Caco-2 (cell line): Measurements from ENCODE around the gene RIPK3. TPM values are rescaled to one million over a fixed set of nuclear protein-coding genes. Genes with fewer than 3 reads are reported as not detected.
A peak's percentile ranks its signal among the peaks of the same experiment; 100 is the strongest.

Source experiments
- BruUV-seq: library from RNA; stranded (reverse); fragments of 400-500 nt; replicated peaks from 2 replicates; lab custom pipeline; 2021; lab: Mats Ljungman, UMichigan
- CTCF ChIA-PET: fragments of 300-600 bp; sonication (Branson Sonifier 250); formaldehyde crosslinking; loops from one replicate; lab custom pipeline; 2022; ENCODE audit warnings: antibody characterized with exemption; lab: Charles Lee
- POLR2A ChIA-PET: fragments of 300-600 bp; sonication (Branson Sonifier 250); formaldehyde crosslinking; loops from one replicate; lab custom pipeline; 2022; ENCODE audit warnings: antibody characterized with exemption; lab: Charles Lee
- DNase-seq, 2 experiments: peaks; one replicate each; pipeline versions ENCODE4 v3.0.0 to v3.0.0-alpha.2; 2020 to 2022
- H3K27me3 ChIP-seq: replicated peaks from 2 replicates; pipeline ENCODE4 v1.6.0; 2011; ENCODE audit warnings: low read length; ENCODE audit not compliant: control insufficient read depth, insufficient read depth
- H3K36me3 ChIP-seq: 2 replicates; pipeline ENCODE4 v1.5.1; 2011; ENCODE audit warnings: low read length; ENCODE audit not compliant: control insufficient read depth, insufficient read depth
- H3K4me1 ChIP-seq: fragments of 250-450 bp; sonication (Bioruptor Pico); 2 replicates; pipeline ENCODE4 v1.5.1; 2020; ENCODE audit warnings: mild to moderate bottlenecking
- H3K4me3 ChIP-seq: 2 replicates; pipeline ENCODE4 v1.5.1; 2011; ENCODE audit warnings: low read depth, mild to moderate bottlenecking, control low read depth, low read length
- H3K9me3 ChIP-seq: fragments of 250-450 bp; sonication (Bioruptor Pico); 2 replicates; pipeline ENCODE4 v1.5.1; 2020; ENCODE audit warnings: mild to moderate bottlenecking, moderate library complexity
- H3K27ac Mint-ChIP-seq: one replicate; pipeline ENCODE4 v1.8.0; 2022; ENCODE audit warnings: mixed read lengths; ENCODE audit not compliant: unreplicated experiment
- H3K27me3 Mint-ChIP-seq: one replicate; pipeline ENCODE4 v1.8.0; 2022; ENCODE audit warnings: mixed read lengths; ENCODE audit not compliant: insufficient read depth, unreplicated experiment
- H3K36me3 Mint-ChIP-seq: one replicate; pipeline ENCODE4 v1.8.0; 2022; ENCODE audit warnings: mild to moderate bottlenecking, mixed read lengths; ENCODE audit not compliant: insufficient read depth, unreplicated experiment
- H3K4me1 Mint-ChIP-seq: one replicate; pipeline ENCODE4 v1.8.0; 2022; ENCODE audit warnings: low read depth, mixed read lengths; ENCODE audit not compliant: unreplicated experiment
- H3K4me3 Mint-ChIP-seq: one replicate; pipeline ENCODE4 v1.8.0; 2022; ENCODE audit warnings: mild to moderate bottlenecking, moderate library complexity, mixed read lengths; ENCODE audit not compliant: unreplicated experiment
- H3K9me3 Mint-ChIP-seq: one replicate; pipeline ENCODE4 v1.8.0; 2022; ENCODE audit warnings: mixed read lengths; ENCODE audit not compliant: unreplicated experiment
- CTCF ChIP-seq, 2 experiments: fragments of 200-600 bp in 1 of 2; IDR thresholded peaks; 1 replicate in 1 of 2; 2 replicates in 1 of 2; pipeline versions ENCODE4 v1.5.1 to v1.8.0; 2011 to 2022; ENCODE audit warnings: antibody characterized with exemption in 1 of 2, control low read depth in 1 of 2, inconsistent platforms in 1 of 2, low read depth in 1 of 2, low read length in 1 of 2, mild to moderate bottlenecking in 1 of 2, moderate library complexity in 1 of 2; ENCODE audit not compliant: insufficient read depth in 1 of 2, severe bottlenecking in 1 of 2, unreplicated experiment in 1 of 2
- intact Hi-C: fragments of 100-400 bp; cut with micrococcal nuclease; formaldehyde crosslinking; loops from one replicate; pipeline ENCODE4 v1.10.0; 2022; ENCODE audit not compliant: unreplicated experiment
- total RNA-seq: library from RNA; stranded (reverse); gene quantifications from 2 replicates; pipeline ENCODE4 v1.2.3, GENCODE V29; 2022

The RIPK3 gene
- total RNA-seq, 1 experiment from 2014 or later = 1.5 TPM

GRCh38 chr14:24331731-24332267, 8.0 kb downstream of the RIPK3 start:
- Mint-ChIP-seq H3K4me1 (peaks cover 7% of the 10 kb centered on the region), H3K27ac (peak overlapping the region; percentile 15), H3K36me3 (peaks cover 7% of the 10 kb centered on the region), H3K9me3 (no peaks in the 10 kb centered on the region), H3K4me3 (peak overlapping the region; percentile 83), H3K27me3 (no peaks in the 10 kb centered on the region)
- peaks cover 9% of the 10 kb centered on the region for H3K4me1 ChIP-seq
- ChIA-PET POLR2A (interaction anchor here (1.1 to 1.2 kb wide), 2 partner anchors 89 to 110 kb away, joined by 5 to 7 read pairs; partner anchors contain the start of gene TINF2), CTCF (interaction anchor here (0.6 to 3.0 kb wide), 13 partner anchors 15 to 288 kb away, joined by 3 to 90 read pairs (median 4); partner anchors contain the start of genes CBLN3, KHNYN, MDP1 and PSME2)
- TF ChIP-seq CTCF (IDR thresholded peaks at IDR 0.05; ENCODE audit: insufficient read depth in 1 of 2, low read depth in 1 of 2, low read length in 1 of 2, severe bottlenecking in 1 of 2, unreplicated experiment in 1 of 2) = no peak
- H3K36me3 ChIP-seq = no peaks in the 10 kb centered on the region
- DNase-seq = no peak
- H3K27me3 ChIP-seq = no peaks in the 10 kb centered on the region; the same call in 1 of the 2 replicates
- BruUV-seq = no TSS peak
- no peak overlapping the region for H3K4me3 ChIP-seq
- no peaks in the 10 kb centered on the region for H3K9me3 ChIP-seq
- intact Hi-C loops = loop anchor here (1.0 to 2.0 kb wide), 2 partner anchors 35 to 100 kb away; no protein-coding TSS in a partner anchor

- no peak for TF ChIP-seq CTCF (IDR thresholded peaks at IDR 0.05; ENCODE audit: insufficient read depth in 1 of 2, low read depth in 1 of 2, low read length in 1 of 2, severe bottlenecking in 1 of 2, unreplicated experiment in 1 of 2)
- Mint-ChIP-seq H3K36me3 (peaks cover 7% of the 10 kb centered on the region), H3K4me1 (peaks cover 7% of the 10 kb centered on the region), H3K27me3 (no peaks in the 10 kb centered on the region), H3K9me3 (no peaks in the 10 kb centered on the region), H3K27ac (no peak overlapping the region), H3K4me3 (no peak overlapping the region)
- Histone ChIP-seq H3K4me1 (peaks cover 9% of the 10 kb centered on the region), H3K9me3 (no peaks in the 10 kb centered on the region), H3K4me3 (no peak overlapping the region), H3K27me3 (no peaks in the 10 kb centered on the region; the same call in 1 of the 2 replicates), H3K36me3 (no peaks in the 10 kb centered on the region)
- intact Hi-C loops = no loop called here
- no peak for DNase-seq
- POLR2A ChIA-PET = interaction anchor here (0.5 kb wide), 1 partner anchor 44 kb away, joined by 4 read pairs; no protein-coding TSS in a partner anchor
- BruUV-seq = no TSS peak
- CTCF ChIA-PET = interaction anchor here (0.7 to 0.8 kb wide), 2 partner anchors 51 to 101 kb away, joined by 3 read pairs; no protein-coding TSS in a partner anchor
Measured at GRCh38 chr14:24330973-24331674, 8.7 kb downstream of the RIPK3 start.

- no peak overlapping the region for H3K4me3 Mint-ChIP-seq
- H3K4me1 ChIP-seq = peaks cover 9% of the 10 kb centered on the region
- TF ChIP-seq CTCF (IDR thresholded peaks at IDR 0.05; ENCODE audit: insufficient read depth in 1 of 2, low read depth in 1 of 2, low read length in 1 of 2, severe bottlenecking in 1 of 2, unreplicated experiment in 1 of 2) = no peak
- peaks cover 7% of the 10 kb centered on the region for H3K36me3 Mint-ChIP-seq
- H3K4me1 Mint-ChIP-seq = peaks cover 7% of the 10 kb centered on the region
- no peaks in the 10 kb centered on the region for H3K9me3 Mint-ChIP-seq
- no TSS peak for BruUV-seq
- intact Hi-C loops = no loop called here
- no peak for DNase-seq
- H3K4me3 ChIP-seq = no peak overlapping the region
- no peaks in the 10 kb centered on the region for H3K27me3 Mint-ChIP-seq
- H3K36me3 ChIP-seq = no peaks in the 10 kb centered on the region
- H3K27ac Mint-ChIP-seq = no peak overlapping the region
- H3K27me3 ChIP-seq = no peaks in the 10 kb centered on the region; the same call in 1 of the 2 replicates
- POLR2A ChIA-PET = no interaction called here
- H3K9me3 ChIP-seq = no peaks in the 10 kb centered on the region
- CTCF ChIA-PET = interaction anchor here (3.1 kb wide), 1 partner anchor 102 kb away, joined by 12 read pairs; no protein-coding TSS in a partner anchor
Measured at GRCh38 chr14:24329736-24330135, 10.1 kb downstream of the RIPK3 start.
